HG03095 (cell line): ENCODE measurements around the gene TBC1D22A.
A peak's percentile ranks its signal among the peaks of the same experiment; 100 is the strongest.
"Not testable (repeated sequence)": the region's sequence is repeated elsewhere in the genome, so short reads cannot be mapped to it uniquely, and the experiment has no call there.

ENCODE experiments used
- ATAC-seq: cut with Tn5 transposase; IDR thresholded peaks from one replicate; pipeline ENCODE4 v1.9.1; 2021; ENCODE audit warnings: moderate library complexity; ENCODE audit not compliant: unreplicated experiment

Gene TBC1D22A, protein sequence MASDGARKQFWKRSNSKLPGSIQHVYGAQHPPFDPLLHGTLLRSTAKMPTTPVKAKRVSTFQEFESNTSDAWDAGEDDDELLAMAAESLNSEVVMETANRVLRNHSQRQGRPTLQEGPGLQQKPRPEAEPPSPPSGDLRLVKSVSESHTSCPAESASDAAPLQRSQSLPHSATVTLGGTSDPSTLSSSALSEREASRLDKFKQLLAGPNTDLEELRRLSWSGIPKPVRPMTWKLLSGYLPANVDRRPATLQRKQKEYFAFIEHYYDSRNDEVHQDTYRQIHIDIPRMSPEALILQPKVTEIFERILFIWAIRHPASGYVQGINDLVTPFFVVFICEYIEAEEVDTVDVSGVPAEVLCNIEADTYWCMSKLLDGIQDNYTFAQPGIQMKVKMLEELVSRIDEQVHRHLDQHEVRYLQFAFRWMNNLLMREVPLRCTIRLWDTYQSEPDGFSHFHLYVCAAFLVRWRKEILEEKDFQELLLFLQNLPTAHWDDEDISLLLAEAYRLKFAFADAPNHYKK

DNA sequence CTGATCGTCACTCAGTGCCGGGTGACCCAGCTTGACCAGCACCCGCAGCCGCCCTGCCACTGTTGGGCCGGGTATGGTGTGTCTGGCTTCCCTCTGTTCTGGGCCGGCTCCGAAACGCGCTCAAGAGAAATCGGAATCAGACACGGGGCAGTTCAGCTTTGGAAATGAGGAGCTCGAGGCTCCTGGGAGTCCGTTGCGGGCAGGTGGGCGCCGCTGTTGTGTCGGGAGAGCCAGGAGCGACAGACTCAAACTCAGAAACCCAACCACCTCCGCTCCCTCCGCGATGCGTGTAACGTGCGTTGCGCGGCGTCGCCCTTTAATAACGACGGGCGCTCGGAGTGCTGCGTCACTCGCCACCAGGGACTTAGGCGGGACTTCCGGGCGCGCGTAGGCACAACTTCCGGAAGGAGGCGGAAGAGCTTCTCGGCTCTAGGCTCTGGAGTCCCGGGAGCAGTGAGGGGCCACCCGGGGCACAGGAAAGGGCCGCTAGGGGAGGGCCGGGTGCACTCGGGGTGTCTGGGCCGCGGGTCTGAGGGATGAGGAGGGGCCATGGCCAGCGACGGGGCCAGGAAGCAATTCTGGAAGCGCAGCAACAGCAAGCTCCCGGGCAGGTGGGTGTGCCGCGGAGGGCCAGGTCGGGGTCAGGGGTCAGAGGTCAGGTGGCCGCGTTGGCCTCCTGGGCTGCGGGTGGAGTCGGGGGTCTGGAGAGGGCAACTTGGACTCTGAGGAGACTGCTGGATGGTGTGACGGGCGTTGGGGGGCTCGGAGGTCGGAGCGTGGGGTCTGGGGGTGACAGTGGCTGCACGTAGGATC lies at the start of gene TBC1D22A:
Gene TBC1D22A, plus strand, starts transcription at position 413 of the 813 bp plus-strand sequence. Its CDS starts 137 bp downstream, at position 550.
- ATAC-seq: peak; percentile 57

DNA sequence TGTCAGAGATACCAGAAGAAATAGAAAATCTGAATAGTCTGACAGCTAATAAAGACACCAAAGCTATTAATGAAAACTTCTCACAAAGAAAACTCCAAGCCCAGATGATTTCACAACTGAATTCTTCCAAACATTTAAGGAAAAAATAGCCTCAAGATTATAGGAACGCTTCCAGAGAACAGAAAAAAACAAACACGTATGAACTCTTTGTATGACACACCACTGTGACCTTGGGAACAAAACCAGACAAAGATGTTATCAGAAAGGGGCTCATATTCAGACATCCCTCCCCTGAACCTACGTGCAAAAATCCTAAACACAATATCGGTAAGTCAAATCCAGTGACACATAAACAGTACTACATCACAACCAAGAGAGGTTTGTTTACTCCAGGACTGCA lies 47.9 kb upstream of the TBC1D22A start:
- no peak for ATAC-seq

GRCh38 chr22:46719921-46720320 lies 42.5 kb upstream of the TBC1D22A start:
- ATAC-seq: no peak

- no peak for ATAC-seq
Measured at GRCh38 chr22:46721501-46722085, 40.9 kb upstream of the TBC1D22A start.

DNA sequence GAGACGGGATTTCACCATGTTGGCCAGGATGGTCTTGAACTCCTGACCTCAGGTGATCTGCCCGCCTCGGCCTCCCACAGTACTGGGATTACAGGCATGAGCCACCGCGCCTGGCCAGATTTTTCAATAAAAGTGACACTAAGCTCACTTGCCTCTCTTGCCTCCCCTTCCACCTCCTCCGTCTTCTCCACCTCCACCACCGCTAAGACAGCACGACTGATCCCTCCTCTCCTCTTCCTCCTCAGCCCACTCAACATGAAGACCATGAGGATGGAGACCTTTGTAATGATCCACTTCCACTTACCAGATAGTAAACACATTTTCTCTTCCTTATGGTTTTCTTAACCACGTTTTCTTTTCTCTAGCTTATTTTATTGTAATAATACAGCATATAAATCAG lies 38.6 kb upstream of the TBC1D22A start:
- ATAC-seq: no peak

DNA sequence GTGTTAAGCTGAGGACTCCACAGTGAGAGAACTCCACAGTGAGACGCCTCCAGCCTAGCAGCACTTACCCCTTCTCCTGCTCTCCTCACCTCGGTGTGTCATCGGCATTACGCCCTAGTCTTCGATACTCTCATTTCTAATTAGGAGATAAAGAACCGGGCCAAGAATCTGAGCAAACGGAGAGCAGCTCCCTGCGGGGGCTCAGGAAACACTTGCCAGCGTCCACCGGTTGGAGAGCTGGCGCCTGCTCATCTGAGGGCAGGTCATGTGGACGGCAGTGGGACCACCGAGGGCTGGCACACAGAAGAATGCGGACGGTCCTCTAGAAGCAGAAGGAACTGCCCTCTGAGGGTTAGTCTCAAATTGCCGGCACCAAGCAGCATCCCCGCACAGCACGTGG lies 37.4 kb upstream of the TBC1D22A start:
- ATAC-seq: no peak

DNA sequence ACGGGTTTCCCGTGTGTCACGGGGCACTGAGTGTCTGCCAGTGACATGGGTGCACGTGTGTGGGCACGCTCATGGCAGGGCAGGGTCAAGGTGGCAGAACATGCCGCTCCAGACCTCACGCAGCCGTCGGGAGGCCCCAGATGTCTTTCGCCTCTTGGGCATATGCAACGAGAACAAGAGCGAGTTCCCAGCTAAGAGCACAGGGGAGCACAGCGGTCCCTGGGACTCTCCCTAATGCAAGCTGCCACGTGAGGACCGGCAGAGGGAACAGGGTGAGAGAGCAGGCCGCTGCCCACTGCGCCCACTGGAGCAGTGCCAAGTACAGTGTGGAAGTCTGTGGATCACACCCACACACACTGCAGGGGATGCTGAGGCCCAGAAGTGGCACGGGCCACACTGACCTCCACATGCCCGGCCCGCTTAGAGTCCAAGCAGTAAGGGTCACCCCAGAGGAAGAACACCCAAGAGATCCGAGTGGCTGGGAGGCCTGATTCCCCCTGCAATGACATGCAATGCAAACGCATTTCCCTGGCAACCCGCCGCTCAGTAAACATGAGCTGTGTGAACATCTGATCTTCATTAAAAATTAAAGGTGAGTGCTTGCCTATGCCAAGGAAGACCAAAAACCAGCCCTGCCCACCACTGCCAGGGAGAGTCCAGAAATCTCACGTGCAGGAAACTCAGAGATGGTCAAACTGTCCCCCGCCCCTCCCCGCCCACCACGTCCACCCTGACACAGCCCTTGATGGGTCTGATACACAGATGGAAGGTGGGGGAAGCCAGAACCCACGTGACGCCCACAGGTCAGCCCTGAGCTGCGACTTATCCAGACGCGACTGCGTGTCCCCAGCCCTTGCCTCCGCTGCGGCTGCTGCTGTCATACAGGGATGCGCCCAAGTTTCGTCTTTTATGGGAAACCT lies 36.1 kb upstream of the TBC1D22A start:
- ATAC-seq: no peak

DNA sequence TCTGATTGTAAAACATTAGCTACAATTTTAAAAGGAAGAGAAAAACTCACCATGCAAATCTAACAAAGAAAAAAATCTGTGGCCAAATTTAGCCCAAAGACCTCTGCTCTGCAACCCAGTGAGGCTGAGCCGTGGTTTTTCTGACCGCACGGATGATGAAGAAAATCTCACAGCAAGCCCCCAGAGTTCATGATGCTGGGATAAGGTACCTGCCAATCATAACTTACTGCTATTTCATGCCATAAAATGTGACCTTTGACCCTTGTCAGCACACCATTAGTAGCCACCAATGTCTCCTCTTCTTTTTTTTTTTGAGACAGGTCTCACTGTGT lies 35.5 kb upstream of the TBC1D22A start:
- ATAC-seq: no peak

DNA sequence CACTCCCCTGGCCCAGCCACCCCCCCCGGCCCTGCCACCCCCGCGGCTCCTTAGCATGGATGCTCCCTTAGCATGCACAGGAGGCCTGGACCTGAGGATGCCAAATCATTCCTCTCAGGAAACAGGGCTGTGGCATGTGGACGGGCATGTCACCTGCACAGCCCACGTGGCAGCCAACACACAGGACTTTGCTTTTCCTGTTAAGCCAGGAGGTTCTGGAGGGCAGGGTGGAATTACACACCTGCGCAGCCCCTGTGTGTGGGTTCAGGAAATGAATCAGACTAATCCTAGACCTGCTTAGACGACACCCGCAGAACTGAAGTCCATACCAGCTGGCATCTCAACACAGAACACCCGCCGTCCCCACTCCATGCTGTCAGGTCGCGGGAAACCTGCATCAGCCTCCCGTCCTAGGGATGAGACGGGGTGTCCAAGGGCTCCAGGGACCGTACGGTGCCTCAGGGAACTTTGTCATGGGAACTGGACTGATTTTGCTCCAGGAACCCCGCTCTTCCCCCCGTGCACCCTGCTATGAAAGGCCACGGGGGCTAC lies 34.6 kb upstream of the TBC1D22A start:
- no peak for ATAC-seq

DNA sequence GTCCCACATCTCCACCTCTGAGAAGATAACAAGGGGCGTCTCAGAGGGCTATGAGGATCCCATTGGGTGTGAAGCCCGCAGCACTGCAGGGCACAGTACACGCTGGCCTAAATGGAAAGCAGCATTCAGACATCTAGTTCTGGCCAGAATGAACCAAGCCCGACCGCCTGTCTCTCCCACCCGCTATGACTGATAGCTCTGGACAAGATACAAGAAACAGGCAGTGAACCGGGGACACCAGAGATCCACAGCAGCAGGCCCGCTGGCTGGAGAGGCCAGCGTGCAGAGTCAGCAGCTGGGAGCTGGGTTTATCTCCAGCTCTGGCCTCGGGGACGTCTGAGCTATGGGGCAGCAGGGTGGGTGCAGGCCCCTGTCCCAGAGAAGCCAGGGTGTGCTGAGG lies 34.0 kb upstream of the TBC1D22A start:
- no peak for ATAC-seq

DNA sequence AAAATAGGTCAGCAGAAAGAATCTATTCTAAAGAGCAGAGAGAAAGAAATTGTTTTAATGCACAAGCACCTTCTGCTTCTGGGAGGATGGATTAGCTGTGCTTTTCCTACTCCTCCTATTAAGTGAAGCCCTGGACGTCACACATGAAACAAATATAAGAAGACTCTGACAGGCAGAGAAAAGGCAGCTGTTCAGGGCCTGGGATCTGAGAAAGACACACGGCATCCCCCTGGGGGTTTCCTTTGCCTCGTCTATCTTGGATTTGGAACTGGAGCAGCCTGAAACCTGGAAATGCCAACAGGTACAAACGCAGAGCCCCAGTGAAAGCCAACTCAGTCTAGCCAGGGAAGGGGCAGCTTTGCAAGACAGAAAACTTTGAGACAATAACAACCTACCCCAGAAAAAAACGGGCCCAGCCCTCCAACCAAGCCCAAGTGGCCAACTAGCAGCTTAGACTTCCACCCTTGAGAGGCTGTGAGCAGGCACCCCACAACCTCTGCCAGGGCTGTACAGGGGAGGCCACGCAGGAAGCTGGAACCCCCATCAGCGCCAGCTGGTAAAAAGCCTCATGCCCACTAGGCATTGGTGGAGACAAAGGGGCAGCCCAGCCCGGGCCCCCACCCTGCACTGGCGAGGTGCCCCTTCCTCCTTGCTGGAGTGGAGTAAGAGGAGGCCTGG lies 31.7 kb upstream of the TBC1D22A start:
- no peak for ATAC-seq

DNA sequence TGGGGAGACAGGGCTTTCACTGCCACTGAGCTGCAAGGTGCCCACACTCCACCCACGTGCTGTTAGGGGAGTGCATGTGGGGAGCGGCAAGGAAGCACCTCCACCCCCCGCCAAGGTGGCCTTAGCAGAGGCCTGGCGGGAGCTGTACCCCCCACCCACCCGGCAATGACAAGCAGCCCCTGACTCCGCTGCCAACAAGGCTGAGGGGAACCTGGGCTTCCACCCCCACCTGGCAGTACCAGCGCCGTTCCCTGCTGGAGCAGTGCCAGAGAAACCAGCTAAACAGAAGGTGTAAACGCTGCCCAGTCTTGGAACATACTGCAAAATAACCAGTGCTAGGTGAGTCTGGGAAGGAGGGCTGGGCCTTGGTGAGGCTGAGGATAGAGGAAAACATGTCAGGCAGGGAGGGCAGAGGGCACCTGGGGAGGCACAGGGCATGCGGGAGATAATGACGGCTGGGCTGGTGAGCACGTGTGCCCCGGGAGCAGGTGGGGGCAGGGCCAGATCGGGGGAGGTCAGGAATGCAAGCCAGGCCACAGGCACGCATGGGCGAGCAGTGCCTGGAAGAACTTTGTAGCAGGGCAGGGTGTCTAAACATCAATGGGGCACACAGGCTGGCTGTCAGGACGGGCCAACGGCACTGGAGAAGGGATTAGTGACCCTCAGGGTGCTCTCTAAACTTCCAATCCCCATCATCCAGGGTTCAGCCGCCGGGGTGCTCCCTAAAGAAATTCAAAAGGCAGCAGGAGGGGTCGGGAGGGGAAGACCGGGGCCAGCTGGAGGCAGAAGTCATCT lies 31.0 kb upstream of the TBC1D22A start:
- no peak for ATAC-seq

DNA sequence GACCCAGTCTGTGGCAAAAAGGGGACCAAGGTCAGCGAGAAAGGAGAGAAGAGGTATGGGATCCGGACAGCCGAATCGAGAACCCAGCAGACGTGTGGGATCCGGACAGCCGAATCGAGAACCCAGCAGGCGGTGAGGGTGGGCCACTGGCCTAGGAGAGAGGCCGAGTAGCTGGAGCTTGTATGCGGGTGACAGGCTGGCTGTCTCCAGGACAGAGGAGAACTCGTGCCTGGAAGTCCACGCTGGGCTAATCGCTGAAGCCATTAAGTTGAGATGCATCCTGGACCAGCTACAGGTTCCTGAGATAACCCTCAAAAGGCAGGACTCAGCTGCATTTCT lies 30.4 kb upstream of the TBC1D22A start:
- ATAC-seq: no peak

GRCh38 chr22:46732513-46732912 lies 29.9 kb upstream of the TBC1D22A start:
- ATAC-seq: no peak

DNA sequence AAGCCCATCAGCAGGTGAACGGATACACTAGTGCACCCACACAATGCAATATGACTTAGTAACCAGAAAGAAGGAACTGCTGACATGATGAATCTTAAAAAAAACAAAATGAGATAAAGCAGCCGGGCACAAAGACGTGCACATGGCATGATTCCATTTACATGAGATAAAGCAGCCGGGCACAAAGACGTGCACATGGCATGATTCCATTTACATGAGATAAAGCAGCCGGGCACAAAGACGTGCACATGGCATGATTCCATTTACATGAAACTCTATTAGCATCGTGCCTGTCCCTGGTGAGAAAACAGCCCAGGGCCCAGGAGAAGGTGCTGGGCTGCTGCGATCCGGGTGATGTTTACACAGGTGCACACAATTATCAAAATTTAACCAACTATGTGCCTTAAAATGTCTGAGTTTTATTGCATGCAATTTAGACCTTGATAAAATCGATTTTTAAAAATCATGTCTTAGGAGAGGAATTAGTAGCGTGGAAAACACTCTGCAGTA lies 28.2 kb upstream of the TBC1D22A start:
- ATAC-seq: not testable (repeated sequence)

DNA sequence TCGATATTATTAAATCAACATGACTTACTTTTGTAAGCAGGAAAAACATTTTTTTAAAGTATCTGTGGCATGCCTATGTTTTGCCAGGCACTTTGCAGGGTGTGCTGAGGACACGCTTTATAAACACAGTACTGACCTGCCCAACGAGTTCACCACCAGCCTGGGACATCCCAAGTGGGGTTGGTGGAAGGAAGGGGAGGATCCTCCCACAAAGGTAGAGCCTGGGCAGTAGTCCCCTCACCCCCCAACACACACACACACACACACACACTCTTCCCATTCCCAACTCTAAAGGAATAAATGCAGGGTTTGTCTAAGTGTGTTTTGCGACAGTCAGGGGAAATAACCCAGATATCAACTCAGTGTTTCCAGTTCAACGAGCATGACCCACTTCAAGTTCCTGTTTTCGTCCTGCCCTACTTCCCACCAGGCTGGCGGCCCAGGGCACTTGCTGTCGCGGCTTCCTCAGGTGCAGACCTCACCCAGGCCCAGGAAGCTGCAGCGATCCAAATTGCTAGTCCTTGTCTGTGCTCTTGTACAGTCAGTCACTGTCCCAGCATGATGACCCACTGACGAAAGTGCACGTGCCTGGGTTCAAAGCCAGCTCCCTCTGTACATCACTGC lies 27.5 kb upstream of the TBC1D22A start:
- no peak for ATAC-seq

DNA sequence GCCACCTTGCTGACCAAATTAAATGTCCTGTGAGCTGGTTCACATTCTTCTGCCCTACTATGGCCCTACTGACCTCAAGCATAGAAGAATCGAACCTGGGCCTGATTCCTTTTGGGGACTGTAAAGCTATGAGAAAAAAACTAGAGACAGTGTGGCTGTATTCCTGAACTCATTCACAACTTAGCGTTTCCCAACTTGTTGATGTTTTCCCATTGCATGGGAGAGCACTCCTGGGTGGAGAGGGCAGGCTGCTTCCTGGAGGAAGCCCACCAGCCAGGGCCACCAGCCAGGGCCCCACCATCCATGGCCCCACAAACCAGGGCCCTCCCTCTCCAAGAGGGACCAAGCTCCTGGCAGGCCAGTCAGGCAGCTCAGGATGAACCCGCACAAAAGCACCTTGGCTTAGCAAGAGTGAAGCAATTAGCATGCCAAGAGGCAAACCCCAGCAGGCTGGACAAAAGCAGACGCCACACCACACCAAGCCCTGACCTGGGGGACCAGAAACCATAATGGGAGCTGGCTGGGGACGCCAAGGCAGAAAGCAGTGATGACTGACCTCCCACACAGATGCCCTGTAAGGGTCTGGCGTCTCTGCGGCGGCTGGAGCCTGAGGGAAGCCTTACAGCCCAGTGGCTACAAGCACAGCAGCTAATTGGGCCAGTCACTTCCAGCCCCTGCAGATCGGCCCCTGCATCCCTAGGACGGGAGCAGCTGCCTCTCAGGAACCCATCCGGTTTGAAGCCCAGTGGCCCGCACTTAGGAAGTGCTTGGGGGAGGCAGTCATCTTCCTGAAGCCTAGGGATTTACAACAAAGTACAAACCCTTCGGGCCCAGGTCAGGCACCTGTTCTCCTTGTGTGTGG lies 26.5 kb upstream of the TBC1D22A start:
- ATAC-seq: no peak
